Naive thymus-derived CD8-positive, alpha-beta T cell (primary cell): ENCODE measurements around the gene NES. TPM values are rescaled to one million over a fixed set of nuclear protein-coding genes. Genes with fewer than 3 reads are reported as not detected.

Experiments used
- ATAC-seq, 2 donors: fragments of 150-1000 bp; cut with Tn5 transposase in 1 of 2; sonication (Bioruptor Pico), chemical (Tn5 transposase) in 1 of 2; 1 replicate in 1 of 2; 2 replicates in 1 of 2; pipeline ENCODE4 v1.10.0; 2021; ENCODE audit warnings: mild to moderate bottlenecking in 2 of 2, moderate library complexity in 2 of 2
- POLR2A ChIA-PET: fragments of 350-600 bp; sonication (Branson Sonifier 250); formaldehyde crosslinking; loops from one replicate; lab custom pipeline; 2021; ENCODE audit warnings: antibody characterized with exemption; lab: Charles Lee
- DNase-seq, 10 donors: peaks; one replicate each; pipeline versions ENCODE4 v3.0.0 to v3.0.0-alpha.2; 2020 to 2022
- H3K27ac Mint-ChIP-seq, 10 donors: one replicate each; pipeline ENCODE4 v1.8.0; 2020 to 2022; ENCODE audit warnings: mild to moderate bottlenecking in 10 of 10, mixed read lengths in 10 of 10, moderate library complexity in 4 of 10, inconsistent platforms in 1 of 10
- H3K27me3 Mint-ChIP-seq, 5 donors: one replicate each; pipeline ENCODE4 v1.8.0; 2021 to 2022; ENCODE audit warnings: mixed read lengths in 5 of 5
- H3K36me3 Mint-ChIP-seq, 3 donors: one replicate each; pipeline ENCODE4 v1.8.0; 2020 to 2022; ENCODE audit warnings: mixed read lengths in 3 of 3, mild to moderate bottlenecking in 2 of 3, inconsistent platforms in 1 of 3
- H3K4me1 Mint-ChIP-seq, 4 donors: one replicate each; pipeline ENCODE4 v1.8.0; 2021 to 2022; ENCODE audit warnings: mixed read lengths in 4 of 4
- H3K4me3 Mint-ChIP-seq, 10 donors: one replicate each; pipeline ENCODE4 v1.8.0; 2020 to 2022; ENCODE audit warnings: mild to moderate bottlenecking in 10 of 10, mixed read lengths in 10 of 10, moderate library complexity in 6 of 10, inconsistent platforms in 1 of 10
- H3K9me3 Mint-ChIP-seq, 9 donors: one replicate each; pipeline ENCODE4 v1.8.0; 2020 to 2022; ENCODE audit warnings: mixed read lengths in 9 of 9, mild to moderate bottlenecking in 3 of 9, inconsistent platforms in 1 of 9, moderate library complexity in 1 of 9
- polyA plus RNA-seq, 3 donors: library from polyadenylated mRNA; unstranded; fragments of 300-500 nt; fragmentation: Illumina TruSeq; gene quantifications; one replicate each; pipeline ENCODE4 v1.2.3, GENCODE V29; 2021
- total RNA-seq, 8 experiments: library from RNA in 2 of 8; stranded (reverse) in 2 of 8; gene quantifications; one replicate each; pipeline ENCODE4 v1.2.3 and lab custom pipeline; 2021 to 2026

The NES gene, protein sequence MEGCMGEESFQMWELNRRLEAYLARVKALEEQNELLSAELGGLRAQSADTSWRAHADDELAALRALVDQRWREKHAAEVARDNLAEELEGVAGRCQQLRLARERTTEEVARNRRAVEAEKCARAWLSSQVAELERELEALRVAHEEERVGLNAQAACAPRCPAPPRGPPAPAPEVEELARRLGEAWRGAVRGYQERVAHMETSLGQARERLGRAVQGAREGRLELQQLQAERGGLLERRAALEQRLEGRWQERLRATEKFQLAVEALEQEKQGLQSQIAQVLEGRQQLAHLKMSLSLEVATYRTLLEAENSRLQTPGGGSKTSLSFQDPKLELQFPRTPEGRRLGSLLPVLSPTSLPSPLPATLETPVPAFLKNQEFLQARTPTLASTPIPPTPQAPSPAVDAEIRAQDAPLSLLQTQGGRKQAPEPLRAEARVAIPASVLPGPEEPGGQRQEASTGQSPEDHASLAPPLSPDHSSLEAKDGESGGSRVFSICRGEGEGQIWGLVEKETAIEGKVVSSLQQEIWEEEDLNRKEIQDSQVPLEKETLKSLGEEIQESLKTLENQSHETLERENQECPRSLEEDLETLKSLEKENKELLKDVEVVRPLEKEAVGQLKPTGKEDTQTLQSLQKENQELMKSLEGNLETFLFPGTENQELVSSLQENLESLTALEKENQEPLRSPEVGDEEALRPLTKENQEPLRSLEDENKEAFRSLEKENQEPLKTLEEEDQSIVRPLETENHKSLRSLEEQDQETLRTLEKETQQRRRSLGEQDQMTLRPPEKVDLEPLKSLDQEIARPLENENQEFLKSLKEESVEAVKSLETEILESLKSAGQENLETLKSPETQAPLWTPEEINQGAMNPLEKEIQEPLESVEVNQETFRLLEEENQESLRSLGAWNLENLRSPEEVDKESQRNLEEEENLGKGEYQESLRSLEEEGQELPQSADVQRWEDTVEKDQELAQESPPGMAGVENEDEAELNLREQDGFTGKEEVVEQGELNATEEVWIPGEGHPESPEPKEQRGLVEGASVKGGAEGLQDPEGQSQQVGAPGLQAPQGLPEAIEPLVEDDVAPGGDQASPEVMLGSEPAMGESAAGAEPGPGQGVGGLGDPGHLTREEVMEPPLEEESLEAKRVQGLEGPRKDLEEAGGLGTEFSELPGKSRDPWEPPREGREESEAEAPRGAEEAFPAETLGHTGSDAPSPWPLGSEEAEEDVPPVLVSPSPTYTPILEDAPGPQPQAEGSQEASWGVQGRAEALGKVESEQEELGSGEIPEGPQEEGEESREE (N-terminal part only)
- total RNA-seq (not detected), polyA plus RNA-seq (not detected), total RNA-seq (lab: John Stamatoyannopoulos, UW) (0 to 0.17 (median 0) reads per million in 6 experiments)

DNA sequence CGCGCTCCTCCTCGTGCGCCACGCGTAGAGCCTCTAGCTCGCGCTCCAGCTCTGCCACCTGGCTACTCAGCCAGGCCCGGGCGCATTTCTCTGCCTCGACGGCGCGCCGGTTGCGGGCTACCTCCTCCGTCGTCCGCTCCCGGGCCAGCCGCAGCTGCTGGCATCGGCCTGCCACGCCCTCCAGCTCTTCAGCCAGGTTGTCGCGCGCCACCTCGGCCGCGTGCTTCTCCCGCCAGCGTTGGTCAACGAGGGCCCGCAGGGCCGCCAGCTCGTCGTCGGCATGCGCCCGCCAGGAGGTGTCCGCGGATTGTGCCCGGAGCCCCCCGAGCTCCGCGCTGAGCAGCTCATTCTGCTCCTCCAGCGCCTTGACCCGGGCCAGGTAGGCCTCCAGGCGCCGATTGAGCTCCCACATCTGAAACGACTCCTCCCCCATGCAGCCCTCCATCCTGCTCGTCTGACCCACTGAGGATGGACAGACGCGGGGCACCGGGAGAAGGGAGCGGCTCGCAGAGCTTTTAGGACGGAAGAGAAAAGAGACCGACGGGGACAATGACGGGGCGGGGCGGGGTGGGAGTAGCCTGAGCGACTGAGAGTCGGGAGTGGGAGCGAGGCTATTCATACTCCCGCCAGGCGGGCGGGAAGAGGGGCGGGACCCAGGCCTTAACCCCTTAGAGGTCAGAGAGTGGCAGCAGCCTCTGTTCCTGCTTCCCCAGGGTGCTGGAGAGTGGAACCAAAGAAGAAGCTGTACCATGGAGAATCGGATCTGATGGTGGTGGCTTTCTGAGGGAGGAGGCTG is at the start of gene NES:
NES (minus strand) TSS at position 588 of the 796 bp plus-strand sequence; CDS start at position 445, 143 bp downstream.
- H3K4me3 Mint-ChIP-seq = peak within 1 kb of the TSS in 9 of 10 donors; percentile 32 to 68 (median 50)

DNA sequence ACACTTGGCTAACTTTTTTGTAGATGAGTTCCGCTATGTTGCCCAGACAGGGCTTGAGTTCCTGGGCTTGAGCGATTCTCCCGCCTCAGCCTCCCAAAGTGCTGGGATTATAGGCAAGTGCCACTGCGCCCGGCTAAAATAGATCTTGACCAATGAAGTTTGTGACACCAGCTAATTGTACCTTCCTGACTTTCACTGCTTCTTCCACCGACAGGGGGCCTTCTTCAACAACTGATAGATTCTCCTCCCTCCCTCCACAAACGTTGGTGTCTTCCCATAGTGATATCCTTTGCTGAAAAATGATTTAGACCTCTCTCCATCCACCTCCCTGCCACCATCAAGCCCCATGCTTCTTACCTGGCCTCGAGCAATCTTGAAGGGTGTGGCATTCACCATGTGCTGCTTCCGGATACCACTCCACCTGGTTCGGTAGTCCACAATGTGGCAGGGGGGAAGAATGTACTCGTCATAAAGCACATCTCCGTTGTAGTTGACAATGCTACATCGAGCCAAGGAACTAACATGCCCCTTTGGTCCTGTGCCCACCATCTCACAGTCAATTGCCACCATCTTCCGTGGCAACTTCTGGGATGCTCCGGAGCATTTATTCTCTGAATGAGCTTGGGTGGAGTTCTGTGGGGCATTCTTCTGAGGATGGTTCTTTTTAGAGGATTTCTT is 49.5 kb upstream of the NES start:
- peak in 5 of 10 donors; percentile 14 to 56 (median 46) for DNase-seq
- POLR2A ChIA-PET = interaction anchor here (0.7 to 5.9 kb wide), 10 partner anchors 10 to 149 kb away, joined by 3 to 48 read pairs (median 9); partner anchors contain the start of genes CRABP2, HDGF, MRPL24 and PRCC
- H3K27ac Mint-ChIP-seq = no peak overlapping the region
- peaks cover 14 to 33% (median 24%) of the 10 kb centered on the region in 4 donors for H3K4me1 Mint-ChIP-seq
- H3K4me3 Mint-ChIP-seq = no peak overlapping the region
- no peak for ATAC-seq
- H3K27me3 Mint-ChIP-seq = no peaks in the 10 kb centered on the region
- no peaks in the 10 kb centered on the region for H3K9me3 Mint-ChIP-seq
- peaks cover 6 to 33% (median 11%) of the 10 kb centered on the region in 3 donors for H3K36me3 Mint-ChIP-seq

More for the DNA sequence above, at the start of gene NES:
- peaks cover 10 to 19% (median 14%) of the 10 kb centered on the region in 4 donors for H3K4me1 Mint-ChIP-seq
- H3K27ac Mint-ChIP-seq = peak within 1 kb of the TSS in 2 of 10 donors; percentile 1 to 25
- peaks cover 27 to 85% (median 56%) of the 10 kb centered on the region in 5 donors for H3K27me3 Mint-ChIP-seq
- DNase-seq = no peak
- ATAC-seq = peak; percentile 6 to 23
- H3K36me3 Mint-ChIP-seq = peaks cover 0 to 1% (median 0%) of the 10 kb centered on the region in 3 donors
- POLR2A ChIA-PET = no interaction called here
- H3K9me3 Mint-ChIP-seq = no peaks in the 10 kb centered on the region

DNA sequence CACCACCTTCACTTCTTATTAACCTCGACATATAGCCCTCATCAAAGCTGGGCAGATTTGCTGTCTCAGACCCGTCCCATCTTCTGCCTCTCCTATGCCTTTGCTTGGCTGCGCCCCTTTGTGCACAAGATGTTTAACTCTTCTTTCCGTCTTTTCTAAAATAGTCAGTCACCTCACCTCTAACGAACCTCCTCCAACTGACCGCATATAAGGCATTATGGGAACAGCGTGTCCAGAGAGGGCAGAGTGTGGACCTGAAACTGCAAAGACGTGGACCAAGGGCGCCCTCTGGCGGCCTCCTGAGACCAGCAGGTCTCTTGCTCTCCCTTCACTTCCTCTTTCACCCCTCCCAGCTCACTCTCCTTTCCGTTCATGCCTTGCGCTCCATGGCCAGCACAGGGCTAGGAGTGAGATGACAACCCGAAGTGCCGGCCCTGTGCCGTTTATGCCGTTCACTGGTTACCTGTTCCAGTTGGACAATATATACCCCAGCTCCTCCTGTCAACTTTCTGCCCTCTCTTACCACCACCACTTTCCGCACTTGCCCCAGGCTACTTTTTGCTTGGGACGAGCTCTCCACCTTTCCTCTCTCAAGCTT is 48.6 kb upstream of the NES start:
- POLR2A ChIA-PET = interaction anchor here (0.5 to 5.9 kb wide), 8 partner anchors 15 to 149 kb away, joined by 3 to 48 read pairs (median 18); partner anchors contain the start of genes CRABP2, HDGF, MRPL24 and PRCC
- Mint-ChIP-seq H3K9me3 (no peaks in the 10 kb centered on the region), H3K27ac (no peak overlapping the region), H3K36me3 (peaks cover 6 to 40% (median 11%) of the 10 kb centered on the region in 3 donors), H3K27me3 (no peaks in the 10 kb centered on the region), H3K4me1 (peaks cover 14 to 33% (median 24%) of the 10 kb centered on the region in 4 donors), H3K4me3 (no peak overlapping the region)
- ATAC-seq (peak in 1 of 2 donors; percentile 27), DNase-seq (peak; percentile 56 to 88 (median 78))

DNA sequence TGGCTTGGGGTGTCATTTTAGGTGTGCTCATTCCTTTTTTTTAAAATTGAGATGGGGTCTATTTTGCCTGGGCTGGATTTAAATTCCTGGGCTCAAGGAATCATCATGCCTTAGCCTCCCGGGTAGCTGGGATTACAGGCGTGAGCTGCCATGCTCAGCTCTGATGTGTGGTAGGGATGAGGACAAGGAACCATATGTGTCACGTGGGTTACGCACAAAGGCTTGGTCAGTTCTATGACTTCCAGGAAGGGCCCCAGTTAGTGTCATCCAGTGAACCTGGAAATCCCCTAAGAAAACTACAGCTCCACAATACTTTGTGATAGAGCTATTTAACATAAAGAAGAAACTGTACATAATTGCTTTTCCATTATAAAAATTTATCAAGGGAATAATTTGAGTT is 44.3 kb upstream of the NES start:
- Mint-ChIP-seq H3K27ac (no peak overlapping the region), H3K4me3 (no peak overlapping the region), H3K9me3 (no peaks in the 10 kb centered on the region), H3K36me3 (peaks cover 6 to 58% (median 17%) of the 10 kb centered on the region in 3 donors), H3K27me3 (no peaks in the 10 kb centered on the region), H3K4me1 (peaks cover 7 to 20% (median 14%) of the 10 kb centered on the region in 4 donors)
- POLR2A ChIA-PET = interaction anchor here (1.1 kb wide), 1 partner anchor 10 kb away, joined by 3 read pairs; no protein-coding TSS in a partner anchor
- DNase-seq (no peak), ATAC-seq (no peak)

DNA sequence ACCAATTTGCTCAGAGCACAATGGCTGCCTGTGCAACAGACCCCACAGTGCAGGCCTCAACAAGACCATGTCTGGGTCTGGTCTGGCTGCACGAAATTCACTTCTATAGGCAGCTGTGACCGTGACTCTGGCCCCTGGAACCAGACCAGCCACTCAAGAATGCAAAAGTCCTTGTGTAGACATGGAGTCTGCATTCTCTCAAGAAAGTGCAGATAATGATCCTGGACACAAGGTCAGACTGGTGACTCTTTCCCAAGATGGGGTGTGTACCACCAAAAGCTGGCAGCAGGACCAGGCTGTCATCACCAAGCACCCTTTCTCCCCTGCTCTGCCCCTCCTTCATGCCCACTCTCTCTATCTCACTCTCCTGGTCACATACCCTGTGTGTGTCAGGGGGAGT is 43.9 kb upstream of the NES start:
- H3K27me3 Mint-ChIP-seq = no peaks in the 10 kb centered on the region
- H3K27ac Mint-ChIP-seq = no peak overlapping the region
- no peaks in the 10 kb centered on the region for H3K9me3 Mint-ChIP-seq
- H3K4me3 Mint-ChIP-seq = no peak overlapping the region
- H3K4me1 Mint-ChIP-seq = peaks cover 7 to 20% (median 15%) of the 10 kb centered on the region in 4 donors
- peaks cover 6 to 60% (median 17%) of the 10 kb centered on the region in 3 donors for H3K36me3 Mint-ChIP-seq
- POLR2A ChIA-PET = interaction anchor here (1.1 kb wide), 1 partner anchor 10 kb away, joined by 3 read pairs; no protein-coding TSS in a partner anchor
- DNase-seq (no peak), ATAC-seq (no peak)

DNA sequence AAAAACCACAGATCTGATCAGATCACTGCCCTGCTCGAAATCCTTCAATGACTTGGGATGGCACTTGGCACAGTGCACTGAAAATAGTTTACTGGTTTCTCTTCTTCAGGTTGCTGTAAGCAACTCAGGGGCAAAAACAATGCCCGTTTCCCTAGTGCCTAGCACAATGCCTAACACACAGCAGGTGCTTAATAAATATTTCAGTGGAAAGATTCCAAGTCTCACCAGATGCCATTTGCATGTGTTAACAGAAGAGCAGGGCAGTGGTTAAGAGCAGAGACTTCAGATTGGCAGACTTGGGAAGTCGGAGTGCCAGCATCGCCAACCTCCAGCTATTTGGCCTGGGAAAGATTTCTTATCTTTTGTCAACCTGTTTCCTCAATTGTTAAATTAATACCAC is 40.1 kb upstream of the NES start:
- ATAC-seq = no peak
- H3K9me3 Mint-ChIP-seq = no peaks in the 10 kb centered on the region
- no peak overlapping the region for H3K4me3 Mint-ChIP-seq
- peaks cover 0 to 41% (median 6%) of the 10 kb centered on the region in 3 donors for H3K36me3 Mint-ChIP-seq
- POLR2A ChIA-PET = interaction anchor here (0.6 kb wide), 1 partner anchor 1329 kb away, joined by 3 read pairs; no protein-coding TSS in a partner anchor
- no peaks in the 10 kb centered on the region for H3K27me3 Mint-ChIP-seq
- no peak for DNase-seq
- H3K27ac Mint-ChIP-seq = peak overlapping the region in 1 of 10 donors; percentile 57
- peaks cover 0 to 13% (median 7%) of the 10 kb centered on the region in 4 donors for H3K4me1 Mint-ChIP-seq

DNA sequence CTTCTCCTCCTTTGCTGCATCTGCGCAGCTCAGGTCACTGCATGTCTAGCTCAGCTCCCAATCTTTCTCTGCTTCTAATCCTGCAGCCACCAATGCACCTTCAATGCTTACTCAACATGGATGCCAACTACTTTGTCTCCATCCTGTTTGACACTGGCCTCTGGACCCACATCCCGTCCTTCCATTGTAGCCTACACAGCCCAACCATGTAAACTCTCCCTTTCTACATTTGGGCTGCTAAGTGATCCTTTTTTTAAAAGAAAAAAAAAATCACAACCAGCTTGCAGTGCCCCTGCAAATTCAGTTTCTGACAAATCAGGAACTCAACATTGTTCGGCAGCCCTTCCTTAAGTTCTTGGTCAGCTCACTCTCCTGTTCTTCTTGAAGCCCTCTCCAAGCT is 37.6 kb upstream of the NES start:
- Mint-ChIP-seq H3K36me3 (peaks cover 0 to 19% (median 6%) of the 10 kb centered on the region in 3 donors), H3K4me1 (peaks cover 0 to 13% (median 4%) of the 10 kb centered on the region in 4 donors), H3K27me3 (no peaks in the 10 kb centered on the region), H3K9me3 (no peaks in the 10 kb centered on the region), H3K4me3 (no peak overlapping the region), H3K27ac (no peak overlapping the region)
- no peak for DNase-seq
- ATAC-seq = no peak
- POLR2A ChIA-PET = interaction anchor here (1.0 kb wide), 1 partner anchor 72 kb away, joined by 3 read pairs; no protein-coding TSS in a partner anchor

DNA sequence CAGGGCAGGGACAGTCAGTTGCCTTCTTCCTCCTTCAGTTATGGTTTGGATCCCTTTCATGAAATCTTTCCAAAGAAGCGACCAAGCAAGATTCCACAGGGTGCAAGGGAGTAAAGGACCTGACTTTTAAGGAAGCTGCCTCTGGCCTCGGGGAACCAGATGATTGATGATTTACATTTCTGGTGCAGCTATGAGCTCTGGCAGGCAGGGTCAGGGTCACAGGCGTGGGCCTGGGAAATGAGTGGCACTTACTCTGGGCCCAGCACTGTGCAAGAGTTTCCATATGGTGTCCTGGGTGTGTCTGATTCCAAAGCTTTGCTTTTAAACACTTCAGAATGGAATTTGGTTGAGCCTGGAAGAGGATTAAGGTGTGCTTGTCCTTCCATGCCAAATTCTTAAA is 35.4 kb upstream of the NES start:
- ATAC-seq = no peak

DNA sequence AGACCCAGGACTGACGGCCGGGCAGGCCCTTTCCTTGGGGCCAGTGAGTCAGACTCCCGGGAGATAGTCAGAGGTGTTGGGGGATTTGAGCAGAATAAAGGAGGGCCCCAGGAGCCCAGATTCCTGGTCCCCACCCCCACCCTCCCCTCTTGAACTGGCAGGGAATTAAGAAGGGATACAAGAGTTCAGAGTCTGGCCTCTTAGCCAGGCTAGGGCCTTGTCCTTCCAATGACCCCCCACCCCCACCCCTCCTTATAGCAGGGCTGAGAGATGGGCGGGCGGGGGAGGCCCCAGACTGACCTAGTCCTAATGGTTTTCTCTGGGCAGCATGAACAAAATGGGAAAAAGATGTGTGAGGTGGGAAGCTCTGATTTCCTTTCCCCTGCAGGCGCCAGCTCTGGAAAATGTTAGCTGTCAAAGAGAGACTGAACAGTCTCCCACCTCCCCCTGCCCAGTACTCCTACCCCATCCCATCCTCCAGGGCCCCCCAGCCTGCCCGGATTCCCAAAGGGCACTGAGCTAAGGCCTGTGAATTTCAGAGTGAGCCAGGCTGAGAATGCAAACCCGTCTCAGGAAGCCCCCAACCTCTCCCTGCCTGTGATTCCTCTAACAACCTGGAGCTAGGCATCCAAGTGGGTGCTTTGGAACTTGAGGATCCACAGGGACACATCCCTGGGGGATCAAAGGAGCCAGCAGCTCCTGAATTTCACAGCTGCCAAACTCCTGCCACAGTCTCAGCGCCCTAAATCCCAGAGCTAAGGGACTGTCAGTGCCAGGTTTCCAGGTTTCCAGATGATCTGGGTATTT is 34.0 kb upstream of the NES start:
- H3K27ac Mint-ChIP-seq = peak overlapping the region in 1 of 10 donors; percentile 49

More for the DNA sequence above, 35.4 kb upstream of the NES start:
- Mint-ChIP-seq H3K9me3 (no peaks in the 10 kb centered on the region), H3K27me3 (no peaks in the 10 kb centered on the region), H3K36me3 (peaks cover 0 to 14% (median 6%) of the 10 kb centered on the region in 3 donors), H3K4me3 (no peak overlapping the region), H3K27ac (peak overlapping the region in 1 of 10 donors; percentile 69), H3K4me1 (peaks cover under 1 to 13% (median 6%) of the 10 kb centered on the region in 4 donors)
- no peak for DNase-seq
- POLR2A ChIA-PET = no interaction called here

More for the DNA sequence above, 34.0 kb upstream of the NES start:
- H3K27me3 Mint-ChIP-seq = no peaks in the 10 kb centered on the region
- POLR2A ChIA-PET = interaction anchor here (0.9 kb wide), 1 partner anchor 10 kb away, joined by 3 read pairs; no protein-coding TSS in a partner anchor
- H3K4me3 Mint-ChIP-seq = no peak overlapping the region
- peaks cover 0 to 10% (median 0%) of the 10 kb centered on the region in 3 donors for H3K36me3 Mint-ChIP-seq
- peaks cover 13 to 17% (median 16%) of the 10 kb centered on the region in 4 donors for H3K4me1 Mint-ChIP-seq
- ATAC-seq (no peak), DNase-seq (no peak)
- H3K9me3 Mint-ChIP-seq = no peaks in the 10 kb centered on the region
